HG02885 (cell line): ENCODE data around the gene FKBP9.
"Not testable (repeated sequence)": the region's sequence is repeated elsewhere in the genome, so short reads cannot be mapped to it uniquely, and the experiment has no call there.

Experiments
- ATAC-seq: cut with Tn5 transposase; IDR thresholded peaks from one replicate; pipeline ENCODE4 v1.9.1; 2021; ENCODE audit warnings: mild to moderate bottlenecking; ENCODE audit not compliant: unreplicated experiment, poor library complexity

Gene FKBP9

GRCh38 chr7:32947420-32947983 lies 9.7 kb upstream of the FKBP9 start:
- no peak for ATAC-seq

GRCh38 chr7:32948202-32948601 lies 9.0 kb upstream of the FKBP9 start:
- ATAC-seq = no peak

- no peak for ATAC-seq
Measured at GRCh38 chr7:32952876-32953275, 4.4 kb upstream of the FKBP9 start.

- ATAC-seq = no peak
Measured at GRCh38 chr7:32958046-32959025, 1.1 kb downstream of the FKBP9 start.

- not testable (repeated sequence) for ATAC-seq
Measured at GRCh38 chr7:32963880-32964301, 6.7 kb downstream of the FKBP9 start.

GRCh38 chr7:32964461-32965159 lies 7.4 kb downstream of the FKBP9 start:
- ATAC-seq = peak; percentile 99

- ATAC-seq = not testable (repeated sequence)
Measured at GRCh38 chr7:32966489-32967267, 9.4 kb downstream of the FKBP9 start.

GRCh38 chr7:32967268-32967582 lies 10.0 kb downstream of the FKBP9 start:
- not testable (repeated sequence) for ATAC-seq

GRCh38 chr7:32971967-32972366 lies 14.7 kb downstream of the FKBP9 start:
- ATAC-seq = not testable (repeated sequence)

- ATAC-seq = not testable (repeated sequence)
Measured at GRCh38 chr7:32977159-32977558, 19.9 kb downstream of the FKBP9 start.

- not testable (repeated sequence) for ATAC-seq
Measured at GRCh38 chr7:32979246-32979645, 22.0 kb downstream of the FKBP9 start.

- not testable (repeated sequence) for ATAC-seq
Measured at GRCh38 chr7:32979902-32980301, 22.7 kb downstream of the FKBP9 start.

GRCh38 chr7:32988148-32988547 lies 30.9 kb downstream of the FKBP9 start:
- peak; percentile 73 for ATAC-seq

GRCh38 chr7:32991068-32991585 lies 33.9 kb downstream of the FKBP9 start:
- not testable (repeated sequence) for ATAC-seq

GRCh38 chr7:32991975-32992700 lies 34.9 kb downstream of the FKBP9 start:
- ATAC-seq = not testable (repeated sequence)

GRCh38 chr7:32992750-32993149 lies 35.5 kb downstream of the FKBP9 start:
- ATAC-seq = not testable (repeated sequence)

- ATAC-seq = not testable (repeated sequence)
Measured at GRCh38 chr7:32997956-32998355, 40.7 kb downstream of the FKBP9 start.

GRCh38 chr7:32998361-32999171 lies 41.3 kb downstream of the FKBP9 start:
- ATAC-seq = peak; percentile 65
